Measurements from ENCODE around the gene CCNJL.

The CCNJL gene

DNA sequence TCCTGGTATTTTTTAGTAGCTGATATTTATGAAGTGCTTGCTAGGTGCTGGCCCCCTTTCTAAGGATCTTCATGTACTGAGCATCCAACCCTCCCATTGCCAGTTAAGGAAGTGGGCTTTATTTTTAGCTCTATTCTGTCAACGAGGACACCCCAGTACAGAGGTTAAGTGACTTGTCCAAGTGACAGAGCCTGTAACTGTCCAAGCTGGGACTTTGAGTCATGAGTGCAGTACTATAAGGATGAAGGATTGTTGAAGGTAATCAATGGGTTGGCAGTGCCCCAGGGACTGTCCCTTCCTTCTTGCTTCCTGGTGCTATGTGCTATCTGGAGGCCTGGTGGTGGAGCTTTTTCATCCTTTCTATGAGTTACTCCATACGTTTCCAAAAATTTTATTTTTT lies 101.0 kb downstream of the CCNJL start:
- no peak for DNase-seq

DNA sequence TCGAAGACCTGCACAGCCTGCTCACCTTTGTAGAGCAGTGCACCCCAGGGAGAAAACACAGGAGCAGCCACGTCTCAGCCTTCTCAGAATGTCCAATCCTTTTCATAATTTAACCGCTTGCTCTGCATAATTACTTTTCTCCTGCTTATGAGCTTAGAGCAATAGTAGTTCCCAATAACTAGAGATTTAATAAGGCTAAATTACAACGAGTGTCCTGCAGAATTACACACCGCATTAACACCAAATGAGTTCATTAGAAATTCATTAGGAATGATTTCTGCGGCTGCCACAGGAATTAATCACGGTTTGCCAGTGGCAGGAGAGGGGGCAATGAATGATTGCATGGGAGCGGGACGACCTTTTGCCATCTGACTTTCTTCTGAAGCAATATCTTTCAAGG lies 101.8 kb downstream of the CCNJL start:
- DNase-seq, result no peak

DNA sequence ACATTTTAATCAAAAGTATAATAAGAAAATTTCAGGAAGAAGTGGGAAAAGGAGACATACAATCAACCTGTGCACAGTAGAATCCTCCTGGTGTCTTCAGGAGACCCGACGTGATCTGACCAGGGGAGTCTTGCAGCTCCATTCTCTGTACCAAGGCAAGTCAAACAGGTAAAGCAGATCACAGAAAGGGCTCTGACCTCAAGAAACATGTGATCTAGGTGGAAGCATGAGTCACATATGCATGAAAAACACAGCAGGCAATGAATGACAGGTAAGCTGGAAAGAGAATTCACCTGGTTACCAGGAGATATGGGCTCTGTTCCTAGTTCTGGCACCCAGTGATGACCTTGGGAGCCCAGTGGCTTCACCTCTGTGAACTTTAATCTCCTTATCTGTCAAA lies 102.4 kb downstream of the CCNJL start:
- DNase-seq, result no peak

DNA sequence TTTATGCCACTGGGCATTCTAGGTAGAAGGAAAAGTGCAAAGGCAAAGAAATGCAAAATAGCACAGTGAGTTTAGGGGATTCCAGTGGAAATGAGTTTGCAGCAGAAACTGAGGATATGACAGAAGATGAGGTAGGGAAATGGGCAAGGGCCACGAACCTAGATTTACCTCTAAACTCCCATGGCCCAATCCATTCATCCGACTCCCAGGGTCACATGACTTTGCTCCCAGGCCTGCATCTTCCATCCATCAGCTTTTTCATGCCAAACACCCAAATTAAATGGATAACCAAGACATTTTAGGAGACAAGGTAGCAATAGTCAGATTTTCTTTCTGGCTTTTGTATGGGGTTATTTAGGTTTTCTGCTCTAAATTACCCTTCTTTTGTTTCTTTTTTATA lies 105.3 kb downstream of the CCNJL start:
- DNase-seq, result no peak
